Diencephalon (tissue), 1 donor: ENCODE data around the gene PARP14. TPM values are rescaled to one million over a fixed set of nuclear protein-coding genes. Genes with fewer than 3 reads are reported as not detected.

Experiments
- total RNA-seq: library from RNA; depleted of rRNA; stranded (reverse); fragments of >200 nt; gene quantifications from one replicate; pipeline ENCODE4 v1.2.3, GENCODE V29; 2014

The PARP14 gene, protein sequence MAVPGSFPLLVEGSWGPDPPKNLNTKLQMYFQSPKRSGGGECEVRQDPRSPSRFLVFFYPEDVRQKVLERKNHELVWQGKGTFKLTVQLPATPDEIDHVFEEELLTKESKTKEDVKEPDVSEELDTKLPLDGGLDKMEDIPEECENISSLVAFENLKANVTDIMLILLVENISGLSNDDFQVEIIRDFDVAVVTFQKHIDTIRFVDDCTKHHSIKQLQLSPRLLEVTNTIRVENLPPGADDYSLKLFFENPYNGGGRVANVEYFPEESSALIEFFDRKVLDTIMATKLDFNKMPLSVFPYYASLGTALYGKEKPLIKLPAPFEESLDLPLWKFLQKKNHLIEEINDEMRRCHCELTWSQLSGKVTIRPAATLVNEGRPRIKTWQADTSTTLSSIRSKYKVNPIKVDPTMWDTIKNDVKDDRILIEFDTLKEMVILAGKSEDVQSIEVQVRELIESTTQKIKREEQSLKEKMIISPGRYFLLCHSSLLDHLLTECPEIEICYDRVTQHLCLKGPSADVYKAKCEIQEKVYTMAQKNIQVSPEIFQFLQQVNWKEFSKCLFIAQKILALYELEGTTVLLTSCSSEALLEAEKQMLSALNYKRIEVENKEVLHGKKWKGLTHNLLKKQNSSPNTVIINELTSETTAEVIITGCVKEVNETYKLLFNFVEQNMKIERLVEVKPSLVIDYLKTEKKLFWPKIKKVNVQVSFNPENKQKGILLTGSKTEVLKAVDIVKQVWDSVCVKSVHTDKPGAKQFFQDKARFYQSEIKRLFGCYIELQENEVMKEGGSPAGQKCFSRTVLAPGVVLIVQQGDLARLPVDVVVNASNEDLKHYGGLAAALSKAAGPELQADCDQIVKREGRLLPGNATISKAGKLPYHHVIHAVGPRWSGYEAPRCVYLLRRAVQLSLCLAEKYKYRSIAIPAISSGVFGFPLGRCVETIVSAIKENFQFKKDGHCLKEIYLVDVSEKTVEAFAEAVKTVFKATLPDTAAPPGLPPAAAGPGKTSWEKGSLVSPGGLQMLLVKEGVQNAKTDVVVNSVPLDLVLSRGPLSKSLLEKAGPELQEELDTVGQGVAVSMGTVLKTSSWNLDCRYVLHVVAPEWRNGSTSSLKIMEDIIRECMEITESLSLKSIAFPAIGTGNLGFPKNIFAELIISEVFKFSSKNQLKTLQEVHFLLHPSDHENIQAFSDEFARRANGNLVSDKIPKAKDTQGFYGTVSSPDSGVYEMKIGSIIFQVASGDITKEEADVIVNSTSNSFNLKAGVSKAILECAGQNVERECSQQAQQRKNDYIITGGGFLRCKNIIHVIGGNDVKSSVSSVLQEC (N-terminal part only)
- 15.0 TPM for total RNA-seq

DNA sequence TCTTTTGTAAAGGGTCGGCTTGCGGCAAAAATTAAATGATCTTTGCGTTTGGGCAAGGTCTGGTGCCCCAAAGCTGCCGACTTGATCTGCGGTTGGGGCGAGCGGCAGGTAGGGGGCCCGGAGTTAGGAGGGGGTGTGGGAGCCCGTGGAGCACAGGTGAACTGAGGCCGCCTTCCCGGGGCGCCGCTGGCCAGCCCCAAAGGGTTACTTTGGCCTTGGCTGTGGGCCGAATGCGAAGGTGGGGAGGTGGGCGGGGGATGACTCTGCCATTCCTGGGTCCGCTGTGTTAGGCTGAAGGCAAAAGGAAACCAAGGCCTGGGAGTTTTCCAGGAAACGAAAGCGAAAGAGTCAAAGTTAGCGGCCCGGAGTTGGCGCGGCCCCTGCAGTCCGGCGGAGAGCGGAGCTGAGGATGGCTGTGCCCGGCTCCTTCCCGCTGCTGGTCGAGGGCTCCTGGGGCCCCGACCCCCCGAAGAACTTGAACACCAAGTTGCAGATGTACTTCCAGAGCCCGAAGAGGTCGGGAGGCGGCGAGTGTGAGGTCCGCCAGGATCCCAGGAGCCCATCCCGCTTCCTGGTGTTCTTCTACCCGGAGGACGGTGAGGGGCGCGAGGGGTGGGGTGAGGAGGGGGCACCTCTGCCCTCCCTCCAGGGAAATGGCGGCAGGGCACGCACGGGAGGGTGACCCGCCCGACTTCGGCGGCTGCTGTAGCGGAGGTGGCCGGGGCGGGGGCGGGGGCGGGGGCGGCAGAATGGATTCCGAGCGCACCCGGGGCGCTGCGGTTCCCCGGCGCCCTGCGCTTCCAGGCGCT, at the start of gene PARP14:
PARP14 (plus strand) TSS at position 365 of the 809 bp plus-strand sequence; CDS start at position 410, 45 bp downstream.

Other genes with a start within 250 kb of the PARP14 start
- gene KPNA1, start 165.9 kb upstream of the PARP14 start, total RNA-seq, result 56.1 TPM
- gene PARP9, start 116.5 kb upstream of the PARP14 start, total RNA-seq, result 9.7 TPM
- 6.7 TPM for gene DTX3L, start 116.5 kb upstream of the PARP14 start, total RNA-seq
- gene PARP15, start 103.2 kb upstream of the PARP14 start, total RNA-seq, result under 0.01 TPM
- gene HSPBAP1, start 113.0 kb downstream of the PARP14 start, total RNA-seq, result 6.5 TPM
- gene SLC49A4, start 114.2 kb downstream of the PARP14 start, total RNA-seq, result 32.1 TPM